HG02885 (cell line): Measurements from ENCODE around the gene PRICKLE3.
"Not testable (repeated sequence)": the region's sequence is repeated elsewhere in the genome, so short reads cannot be mapped to it uniquely, and the experiment has no call there.

ENCODE experiments used
- ATAC-seq: cut with Tn5 transposase; IDR thresholded peaks from one replicate; pipeline ENCODE4 v1.9.1; 2021; ENCODE audit warnings: mild to moderate bottlenecking; ENCODE audit not compliant: unreplicated experiment, poor library complexity

Gene PRICKLE3

GRCh38 chrX:49163555-49164419 lies 22.4 kb downstream of the PRICKLE3 start:
- ATAC-seq = peak; percentile 72

- no peak for ATAC-seq
Measured at GRCh38 chrX:49162620-49163019, 23.6 kb downstream of the PRICKLE3 start, which contains the start of gene MAGIX. TSS of gene MAGIX (plus strand) at chrX:49162758. CDS start at chrX:49162890, 132 bp downstream.

DNA sequence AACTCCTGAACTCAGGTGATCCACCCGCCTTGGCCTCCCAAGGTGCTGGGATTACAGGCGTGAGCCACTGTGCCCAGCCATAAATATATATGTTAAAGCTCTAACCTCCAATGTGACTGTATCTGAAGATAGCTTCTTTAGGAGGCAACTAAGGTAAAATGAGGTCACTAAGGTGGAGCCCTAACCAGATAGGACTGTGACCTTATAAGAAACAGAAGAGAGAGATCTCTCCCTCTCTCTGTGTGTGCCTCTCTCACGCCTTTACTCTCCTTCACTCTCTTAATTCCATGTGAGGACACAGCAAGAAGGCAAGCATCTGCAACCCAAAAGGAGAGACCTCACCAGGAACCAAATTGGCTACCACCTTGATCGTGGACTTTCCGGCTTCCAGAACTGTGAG lies 24.5 kb downstream of the PRICKLE3 start:
- no peak for ATAC-seq

- no peak for ATAC-seq
Measured at GRCh38 chrX:49160908-49161307, 25.3 kb downstream of the PRICKLE3 start.

- ATAC-seq = no peak
Measured at GRCh38 chrX:49157194-49157593, 29.0 kb downstream of the PRICKLE3 start.

DNA sequence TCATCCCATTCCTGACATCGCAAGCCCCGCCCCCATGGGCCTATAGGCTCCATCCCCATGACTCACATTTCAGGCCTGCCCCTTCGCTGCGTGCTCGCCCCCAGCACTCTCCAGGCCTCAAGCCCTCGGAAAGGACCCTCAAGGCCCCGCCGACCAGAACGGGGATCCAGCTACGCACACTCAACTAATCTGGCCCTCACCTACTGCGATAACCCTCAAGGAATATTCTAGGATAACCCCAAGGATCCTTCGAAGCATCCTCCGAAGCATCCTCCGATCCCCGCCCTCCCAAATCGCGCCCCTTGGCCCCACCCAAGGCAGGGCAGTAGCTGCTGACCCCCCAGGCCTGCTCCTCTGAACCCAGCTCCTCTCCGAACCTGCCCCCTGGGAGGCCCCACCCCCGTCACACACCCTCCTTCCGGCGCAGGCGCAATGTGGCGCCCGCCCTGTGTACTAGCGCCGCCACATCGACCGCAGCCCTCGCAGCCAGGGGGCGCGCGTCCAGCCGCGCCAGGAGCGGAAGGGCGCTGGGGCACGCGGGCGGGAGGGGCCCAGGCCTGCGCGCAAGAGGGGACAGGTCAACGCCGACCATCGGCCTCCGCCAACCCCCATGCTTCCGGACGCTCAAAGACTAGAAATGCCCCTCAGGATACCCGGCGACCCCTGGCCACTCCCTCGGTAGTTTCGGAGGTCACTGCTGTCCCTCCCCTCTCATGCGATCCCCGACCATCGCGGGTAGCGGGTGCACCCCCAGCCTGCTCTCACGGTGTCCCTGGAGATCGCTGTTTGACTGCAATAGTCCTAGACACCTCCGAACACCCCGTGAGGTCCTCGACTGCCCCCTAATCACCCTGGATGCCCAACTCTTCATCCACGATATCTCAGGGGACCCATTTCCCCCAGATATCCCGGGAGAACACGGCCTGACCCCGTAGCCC lies 30.0 kb downstream of the PRICKLE3 start:
- ATAC-seq = peak; percentile 90

DNA sequence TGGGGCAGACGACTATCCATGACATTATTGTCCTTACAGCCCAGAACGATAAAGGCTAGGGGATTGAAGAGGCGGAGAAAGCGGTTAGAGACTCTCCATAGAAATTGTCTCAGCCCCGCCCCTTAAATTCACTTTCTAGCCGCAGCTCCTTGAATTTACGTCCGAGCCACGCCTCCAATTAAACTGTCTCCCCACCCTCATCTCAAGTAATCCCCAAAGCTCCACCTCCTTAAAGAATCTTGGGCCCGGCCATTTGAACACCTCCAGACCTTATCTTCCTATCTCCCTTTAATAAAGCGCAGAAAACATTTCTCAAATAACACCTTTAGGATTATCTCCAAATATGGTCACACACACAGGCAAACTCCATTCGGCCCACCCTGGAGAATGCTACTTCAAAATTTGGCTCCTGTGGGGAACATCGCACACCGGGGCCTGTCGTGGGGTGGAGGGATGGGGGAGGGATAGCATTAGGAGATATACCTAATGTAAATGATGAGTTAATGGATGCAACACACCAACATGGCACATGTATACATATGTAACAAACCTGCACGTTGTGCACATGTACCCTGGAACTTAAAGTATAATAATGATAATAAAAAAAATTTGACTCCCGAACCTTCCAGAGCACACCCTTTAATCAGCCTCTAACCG lies 30.8 kb downstream of the PRICKLE3 start:
- peak; percentile 3 for ATAC-seq

DNA sequence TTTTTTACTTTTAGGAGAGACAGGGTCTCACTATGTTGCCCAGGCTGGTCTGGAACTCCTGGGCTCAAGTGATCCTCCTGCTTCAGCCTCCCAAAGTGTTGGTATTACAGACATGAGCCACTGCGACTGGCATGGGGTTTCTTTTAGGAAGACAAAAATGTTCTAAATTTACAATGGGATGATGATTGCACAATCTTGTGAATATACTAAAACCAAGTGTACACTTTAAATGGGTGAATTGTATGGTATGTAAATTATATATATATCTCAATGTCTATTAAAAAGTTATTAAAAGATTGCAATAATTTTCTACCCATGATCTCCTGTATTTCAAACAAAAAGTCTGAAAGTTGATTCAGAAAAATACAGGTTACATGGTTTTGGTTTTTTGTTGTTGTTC lies 32.7 kb downstream of the PRICKLE3 start:
- no peak for ATAC-seq

DNA sequence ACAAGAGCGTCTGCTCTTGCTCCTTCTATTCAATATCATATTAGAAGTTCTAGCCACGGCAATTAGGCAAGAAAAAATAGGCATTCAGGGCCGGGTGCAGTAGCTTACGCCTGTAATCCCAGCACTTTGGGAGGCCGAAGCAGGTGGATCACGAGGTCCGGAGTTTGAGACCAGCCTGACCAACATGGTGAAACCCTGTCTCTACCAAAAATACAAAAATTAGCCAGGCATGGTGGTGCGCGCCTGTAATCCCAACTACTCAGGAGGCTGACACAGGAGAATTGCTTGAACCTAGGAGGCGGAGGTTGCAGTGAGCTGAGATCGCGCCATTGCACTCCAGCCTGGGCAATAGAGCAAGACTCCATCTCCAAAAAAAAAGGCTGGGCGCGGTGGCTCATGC lies 36.9 kb downstream of the PRICKLE3 start:
- ATAC-seq = not testable (repeated sequence)

- not testable (repeated sequence) for ATAC-seq
Measured at GRCh38 chrX:49148390-49149100, 37.6 kb downstream of the PRICKLE3 start.

GRCh38 chrX:49147936-49148335 lies 38.2 kb downstream of the PRICKLE3 start:
- no peak for ATAC-seq

- ATAC-seq = no peak
Measured at GRCh38 chrX:49147282-49147681, 38.9 kb downstream of the PRICKLE3 start.

DNA sequence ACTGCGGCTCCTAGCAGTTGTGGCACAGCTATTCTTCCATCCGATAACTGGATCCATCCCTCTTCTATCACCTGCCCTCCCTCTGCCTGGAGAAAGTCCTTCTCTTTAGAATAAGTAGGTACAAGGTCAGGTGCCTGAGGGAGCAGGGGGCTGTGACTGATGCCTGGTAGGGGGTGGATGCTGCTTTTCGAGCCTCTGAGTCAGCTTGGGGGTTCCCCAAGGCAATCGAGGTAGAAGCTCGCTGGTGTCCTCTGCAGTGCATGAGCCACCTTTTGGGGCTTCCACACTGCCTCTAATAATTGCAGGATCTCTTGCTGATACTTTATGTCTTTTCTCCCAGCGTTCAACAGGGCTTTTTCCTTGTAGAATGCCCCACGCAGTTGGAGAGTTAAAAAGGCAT lies 43.0 kb downstream of the PRICKLE3 start:
- not testable (repeated sequence) for ATAC-seq

DNA sequence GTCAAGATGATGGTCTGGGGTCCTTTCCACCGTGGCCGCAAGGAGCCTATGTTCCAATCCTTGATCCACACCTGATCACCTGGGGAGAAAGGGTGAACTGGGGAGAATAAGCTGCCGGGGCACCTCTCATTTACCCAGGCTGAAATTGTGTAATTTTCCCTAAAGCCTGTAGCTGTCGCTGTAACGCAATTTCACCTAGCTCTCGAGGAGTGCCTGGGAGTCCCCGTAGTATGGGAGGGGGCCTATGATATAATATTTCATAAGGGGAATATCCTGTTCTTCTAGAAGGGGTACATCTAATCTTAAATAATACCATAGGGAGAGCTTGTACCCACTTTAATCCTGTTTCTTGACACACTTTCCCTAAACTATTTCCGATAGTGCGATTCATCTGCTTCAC lies 43.9 kb downstream of the PRICKLE3 start:
- ATAC-seq = not testable (repeated sequence)

DNA sequence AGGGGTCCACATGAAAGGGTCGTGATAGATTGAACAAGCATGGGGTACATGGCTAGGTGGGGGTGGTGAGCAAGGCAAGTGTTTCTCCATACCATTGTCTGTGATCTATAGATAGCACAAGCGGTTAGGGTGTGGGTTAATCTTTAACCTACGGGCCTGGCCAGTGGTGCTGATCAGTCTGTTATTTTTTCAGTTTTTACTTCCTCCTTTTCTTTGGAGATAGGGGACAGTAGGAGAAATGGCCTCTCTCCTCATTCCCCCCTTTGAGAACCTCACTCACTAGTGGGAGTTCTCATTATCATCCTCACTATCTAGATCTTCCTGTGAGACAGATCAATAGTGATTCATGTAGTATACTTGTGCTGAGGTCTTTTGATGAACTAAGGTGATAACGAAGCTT lies 46.5 kb downstream of the PRICKLE3 start:
- ATAC-seq = no peak

- no peak for ATAC-seq
Measured at GRCh38 chrX:49137492-49137891, 48.7 kb downstream of the PRICKLE3 start.

DNA sequence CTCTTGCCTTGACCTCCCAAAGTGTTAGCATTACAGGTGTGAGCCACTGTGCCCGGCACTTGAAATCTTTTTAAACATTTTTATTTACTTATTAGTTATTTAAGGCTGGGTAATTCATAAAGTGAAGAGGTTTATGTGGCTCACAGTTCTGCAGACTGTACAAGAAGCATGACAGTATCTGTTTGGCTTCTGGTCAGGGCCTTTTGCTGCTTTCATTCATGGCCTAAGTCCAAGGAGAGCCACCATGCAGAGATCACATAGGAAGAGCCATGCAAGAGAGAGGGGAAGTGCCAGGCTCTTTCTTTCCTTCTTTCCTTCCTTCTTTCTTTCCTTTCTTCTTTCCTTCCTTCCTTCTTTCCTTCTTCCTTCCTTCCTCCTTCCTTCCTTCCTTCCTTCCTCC lies 52.4 kb downstream of the PRICKLE3 start:
- ATAC-seq = no peak

- ATAC-seq = not testable (repeated sequence)
Measured at GRCh38 chrX:49132275-49132674, 53.9 kb downstream of the PRICKLE3 start.

DNA sequence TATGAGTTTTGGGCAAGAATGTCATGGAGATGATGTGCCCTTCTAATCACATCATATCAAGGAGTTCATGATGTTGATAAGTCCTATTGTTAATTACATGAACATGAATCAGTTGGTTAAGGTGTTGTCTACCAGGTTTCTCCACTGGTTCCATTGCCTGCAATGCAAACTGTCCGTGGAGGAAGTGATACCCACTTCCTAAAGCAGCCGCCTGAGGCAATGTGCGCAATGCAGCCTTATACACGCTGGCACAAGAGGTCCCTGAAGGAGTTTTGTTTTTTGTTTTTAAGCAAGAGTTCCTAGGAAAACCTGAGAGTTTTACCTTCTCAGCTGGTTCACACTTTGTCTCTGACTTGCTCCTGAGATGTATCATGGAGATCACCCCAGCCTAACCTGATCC lies 56.7 kb downstream of the PRICKLE3 start:
- no peak for ATAC-seq

DNA sequence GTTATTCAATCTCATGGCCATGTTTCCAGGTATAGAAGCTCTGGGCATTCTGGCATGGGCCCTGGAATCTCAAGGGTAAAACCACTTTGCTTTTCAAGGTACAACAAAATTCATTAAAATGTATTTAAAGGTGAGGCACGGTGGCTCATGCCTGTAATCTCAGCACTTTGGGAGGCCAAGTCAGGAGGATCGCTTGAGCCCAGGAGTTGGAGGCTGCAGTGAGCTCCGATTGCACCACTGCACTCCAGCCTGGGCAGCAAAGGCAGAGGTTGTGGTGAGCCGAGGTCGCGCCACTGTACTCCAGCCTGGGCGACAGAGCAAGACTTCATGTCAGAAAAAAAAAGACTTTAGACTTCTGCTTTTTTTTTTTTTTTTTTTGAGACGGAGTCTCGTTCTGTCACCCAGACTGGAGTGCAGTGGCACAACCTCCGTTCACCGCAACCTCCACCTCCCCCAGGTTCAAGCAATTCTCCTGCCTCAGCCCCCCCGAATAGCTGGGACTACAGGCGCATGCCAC lies 58.4 kb downstream of the PRICKLE3 start:
- not testable (repeated sequence) for ATAC-seq
